ENCODE data around the gene B4GALT1.
"Not testable (repeated sequence)": the region's sequence is repeated elsewhere in the genome, so short reads cannot be mapped to it uniquely, and the experiment has no call there.

The B4GALT1 gene

DNA sequence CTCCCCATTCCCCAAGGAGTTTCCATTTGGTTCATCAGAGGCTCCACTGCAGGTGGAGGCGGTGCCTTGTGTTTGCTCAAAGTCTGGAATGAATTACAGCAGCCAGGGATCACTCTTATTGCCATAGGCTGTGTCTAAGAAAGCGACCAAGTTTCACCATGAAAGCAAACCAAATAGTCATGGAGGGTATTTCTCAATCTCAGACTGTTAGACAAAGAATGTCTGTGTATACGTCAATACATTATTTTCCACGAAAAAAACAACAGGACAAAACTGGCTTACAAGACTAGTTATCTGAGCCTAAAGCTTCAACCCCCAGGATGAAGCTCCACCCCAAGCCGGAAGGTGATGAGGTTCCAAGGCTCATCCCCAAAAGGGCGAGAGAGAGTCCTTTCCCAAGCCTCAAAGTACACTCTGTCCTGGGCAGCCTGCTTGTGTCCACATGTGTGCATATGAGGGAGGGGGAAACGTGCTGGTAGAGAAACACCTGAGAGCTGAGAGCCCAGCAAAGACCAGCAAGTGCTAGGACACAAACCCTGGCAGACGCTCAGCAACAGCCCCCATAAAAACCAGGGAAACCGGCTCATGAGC, 4.3 kb downstream of the B4GALT1 start:
- DNase-seq (ENCODE audit: low read depth in 2 of 2): no peak

GRCh38 chr9:33161589-33162132, 5.5 kb downstream of the B4GALT1 start:
- no peak for DNase-seq (ENCODE audit: low read depth in 2 of 2)

- no peak for DNase-seq (ENCODE audit: low read depth in 2 of 2)
Measured at GRCh38 chr9:33161011-33161588, 6.0 kb downstream of the B4GALT1 start.

- DNase-seq (ENCODE audit: low read depth in 2 of 2): not testable (repeated sequence)
Measured at GRCh38 chr9:33160446-33160845, 6.7 kb downstream of the B4GALT1 start.

GRCh38 chr9:33159777-33160127, 7.4 kb downstream of the B4GALT1 start:
- DNase-seq (ENCODE audit: low read depth in 2 of 2): peak in 1 of 2 donors; percentile 45

- DNase-seq (ENCODE audit: low read depth in 2 of 2): no peak
Measured at GRCh38 chr9:33158843-33159776, 8.0 kb downstream of the B4GALT1 start.

DNA sequence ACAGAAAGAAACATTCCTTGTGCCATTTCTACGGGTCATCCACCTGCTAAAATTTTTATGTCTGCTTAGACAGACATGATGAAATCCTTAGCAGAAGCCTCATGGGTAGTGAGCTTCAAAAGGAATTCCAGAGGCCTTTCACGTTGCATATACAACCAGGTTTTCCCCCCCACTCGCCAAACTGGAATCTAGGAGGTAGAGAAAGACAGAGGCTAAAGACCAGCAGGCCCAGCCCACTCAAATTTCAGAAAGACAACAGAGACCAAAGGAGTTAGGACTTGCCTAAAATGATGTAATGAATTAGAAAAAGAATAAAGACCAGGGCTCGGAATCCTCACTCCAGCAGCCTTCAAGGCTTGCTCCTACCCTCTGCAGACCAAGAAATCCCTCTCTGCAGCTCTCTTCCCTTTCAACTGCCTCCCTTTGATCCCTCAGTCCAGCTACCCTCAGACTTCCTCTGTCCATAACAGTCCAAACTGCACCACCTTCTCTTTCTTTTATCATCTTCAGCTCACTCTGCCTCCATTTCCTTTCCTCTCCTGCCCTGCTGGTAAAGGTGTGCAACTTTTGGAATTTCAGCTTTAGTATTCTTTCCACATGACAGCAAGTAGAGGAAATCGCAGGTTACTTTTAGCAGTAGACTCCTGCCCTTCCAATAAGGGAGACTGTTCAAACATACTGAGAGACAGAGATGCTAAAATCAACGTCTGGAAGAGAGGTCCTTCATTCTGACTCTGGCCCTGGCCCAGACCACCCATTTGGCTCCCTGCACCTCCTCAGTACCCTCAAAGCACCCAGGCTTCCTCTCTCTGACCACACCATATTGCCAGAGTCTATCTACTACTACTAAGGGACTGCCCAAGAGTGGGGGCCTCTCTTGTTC, 8.9 kb downstream of the B4GALT1 start:
- DNase-seq (ENCODE audit: low read depth in 2 of 2): no peak

DNA sequence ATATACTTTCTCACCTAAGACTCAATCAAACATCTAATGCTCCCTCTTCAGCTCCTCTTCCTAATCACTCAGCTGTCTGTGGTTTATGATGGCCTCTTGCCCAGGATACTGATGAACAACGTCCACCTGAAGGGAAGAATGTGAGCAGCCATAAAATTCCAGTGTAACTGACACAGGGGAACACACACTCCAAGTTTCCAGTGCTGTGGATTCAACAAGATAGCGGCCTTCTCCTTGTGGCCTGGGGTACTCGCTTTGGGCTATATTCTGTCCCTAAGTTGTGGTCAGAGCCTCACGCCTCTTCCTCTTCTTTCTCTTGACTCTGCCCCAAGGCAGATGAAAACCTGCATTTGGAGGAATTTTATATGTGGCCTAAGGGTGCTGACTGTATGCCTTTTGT, 11.7 kb downstream of the B4GALT1 start:
- no peak for DNase-seq (ENCODE audit: low read depth in 2 of 2)

DNA sequence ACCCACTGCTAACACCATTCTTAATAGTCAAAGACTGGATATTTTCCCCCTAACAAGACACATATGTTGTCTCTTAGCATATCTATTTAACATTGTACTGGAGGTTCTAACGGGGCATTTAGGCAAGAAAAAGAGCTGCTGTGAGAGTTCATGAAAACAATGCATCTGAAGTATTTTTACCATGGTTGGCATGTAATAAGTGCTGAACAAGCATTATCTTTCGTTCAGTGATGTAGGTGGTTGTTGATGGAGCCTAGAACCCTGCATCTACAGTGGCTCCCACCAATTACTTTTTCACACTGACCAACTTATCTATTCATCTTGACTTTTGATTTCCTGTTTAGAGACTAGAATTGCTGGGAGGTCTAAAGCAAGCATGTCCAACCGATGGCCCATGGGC, 12.8 kb downstream of the B4GALT1 start:
- no peak for DNase-seq (ENCODE audit: low read depth in 2 of 2)

- no peak for DNase-seq (ENCODE audit: low read depth in 2 of 2)
Measured at GRCh38 chr9:33153666-33154065, 13.5 kb downstream of the B4GALT1 start.

DNA sequence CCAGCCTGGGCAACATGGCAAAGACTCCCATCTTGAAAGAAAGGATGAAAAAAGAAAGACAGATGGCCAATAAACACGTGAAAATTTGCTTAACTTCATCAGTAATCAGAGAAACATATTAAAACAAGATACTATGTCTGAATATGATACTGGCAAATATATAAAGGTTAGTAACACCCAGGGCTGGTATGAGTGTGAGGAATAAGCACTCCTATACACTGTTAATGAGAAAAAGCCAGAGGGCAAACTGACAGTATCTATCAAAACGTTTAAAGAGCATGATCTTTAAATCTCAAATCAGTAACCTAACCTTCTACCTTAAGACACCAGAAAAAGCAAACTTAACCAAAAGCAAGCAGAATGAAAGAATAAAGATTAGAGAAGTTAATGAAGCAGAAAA, 14.1 kb downstream of the B4GALT1 start:
- no peak for DNase-seq (ENCODE audit: low read depth in 2 of 2)

- no peak for DNase-seq (ENCODE audit: low read depth in 2 of 2)
Measured at GRCh38 chr9:33151601-33152000, 15.5 kb downstream of the B4GALT1 start.

GRCh38 chr9:33151007-33151557, 16.1 kb downstream of the B4GALT1 start:
- DNase-seq (ENCODE audit: low read depth in 2 of 2): no peak

DNA sequence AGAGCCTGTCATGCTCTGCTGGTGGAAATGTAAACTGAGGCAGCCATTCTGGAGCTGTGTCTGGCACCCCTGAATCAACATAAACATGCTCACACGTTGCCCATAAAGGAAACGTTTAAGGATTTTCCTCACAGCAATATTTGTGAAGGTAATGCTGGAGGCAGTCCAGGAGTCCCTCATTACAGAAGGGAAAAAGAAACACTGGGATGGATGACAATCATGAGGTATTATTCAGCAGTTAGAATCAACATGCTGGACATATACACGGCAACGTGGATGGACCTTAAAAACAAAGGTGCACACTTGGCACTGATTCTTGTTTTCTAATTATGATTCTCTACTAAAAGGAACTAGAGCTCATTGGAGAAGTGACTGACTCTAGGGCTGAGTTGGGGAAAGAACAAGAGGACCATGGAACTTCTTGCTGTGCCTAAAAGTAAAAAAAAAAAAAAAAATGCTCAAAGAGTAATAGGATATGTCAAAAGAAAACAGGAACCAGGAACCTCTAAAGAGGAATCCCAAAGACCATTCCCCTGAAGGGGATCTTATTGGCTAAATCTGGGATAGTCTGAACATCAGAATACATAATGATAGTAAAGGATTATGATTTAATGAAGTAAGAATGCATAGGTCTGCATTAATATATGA, 18.6 kb downstream of the B4GALT1 start:
- no peak for DNase-seq (ENCODE audit: low read depth in 2 of 2)

GRCh38 chr9:33147416-33148169, 19.5 kb downstream of the B4GALT1 start:
- DNase-seq (ENCODE audit: low read depth in 2 of 2): no peak

DNA sequence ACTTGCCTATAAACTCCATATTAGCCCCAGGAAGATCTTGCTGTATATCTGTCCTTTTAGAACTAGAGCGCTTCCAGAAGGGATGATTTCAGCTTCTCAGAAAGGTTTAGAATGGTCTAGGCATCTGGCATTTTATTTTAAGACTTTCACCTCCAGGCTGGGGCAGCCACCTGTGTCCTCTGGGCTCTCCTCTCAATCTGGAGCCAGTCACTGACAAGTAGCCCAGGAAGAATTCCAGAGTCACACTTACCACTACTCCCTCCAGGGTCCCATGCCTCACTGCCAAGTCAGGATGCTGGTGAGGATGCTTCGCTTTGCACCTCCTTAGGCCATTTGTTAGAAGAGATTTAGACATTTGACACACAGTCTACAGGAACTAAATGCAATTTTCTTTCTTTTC, 20.8 kb downstream of the B4GALT1 start:
- no peak for DNase-seq (ENCODE audit: low read depth in 2 of 2)

DNA sequence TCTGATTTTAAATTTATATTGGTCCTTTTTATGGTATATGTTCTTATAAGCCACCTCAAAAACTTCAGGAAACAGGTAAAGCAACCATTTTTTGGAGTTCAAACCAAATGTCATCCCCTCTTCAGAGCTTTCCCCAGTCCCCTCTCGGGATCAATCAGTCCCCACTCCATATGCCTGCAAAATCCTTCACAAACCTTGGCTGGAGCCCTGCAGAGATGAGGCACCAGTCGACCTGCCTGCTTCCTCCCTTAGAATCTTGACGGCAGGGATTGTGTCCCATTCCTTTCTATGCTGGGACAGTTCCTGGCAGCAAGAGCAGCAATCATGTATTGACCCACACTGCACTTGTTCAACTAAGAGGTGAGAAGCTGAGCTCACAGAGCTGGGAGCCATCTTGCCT, 22.6 kb downstream of the B4GALT1 start:
- no peak for DNase-seq (ENCODE audit: low read depth in 2 of 2)

- no peak for DNase-seq (ENCODE audit: low read depth in 2 of 2)
Measured at GRCh38 chr9:33143241-33143661, 23.9 kb downstream of the B4GALT1 start.

GRCh38 chr9:33142535-33142934, 24.6 kb downstream of the B4GALT1 start:
- DNase-seq (ENCODE audit: low read depth in 2 of 2): no peak

Measured in activated CD4-positive, alpha-beta T cell treated with anti-CD3 and anti-CD28 coated beads for 24 hours (primary cell).